Measurements from ENCODE around the gene AZIN2.

AZIN2 gene

DNA sequence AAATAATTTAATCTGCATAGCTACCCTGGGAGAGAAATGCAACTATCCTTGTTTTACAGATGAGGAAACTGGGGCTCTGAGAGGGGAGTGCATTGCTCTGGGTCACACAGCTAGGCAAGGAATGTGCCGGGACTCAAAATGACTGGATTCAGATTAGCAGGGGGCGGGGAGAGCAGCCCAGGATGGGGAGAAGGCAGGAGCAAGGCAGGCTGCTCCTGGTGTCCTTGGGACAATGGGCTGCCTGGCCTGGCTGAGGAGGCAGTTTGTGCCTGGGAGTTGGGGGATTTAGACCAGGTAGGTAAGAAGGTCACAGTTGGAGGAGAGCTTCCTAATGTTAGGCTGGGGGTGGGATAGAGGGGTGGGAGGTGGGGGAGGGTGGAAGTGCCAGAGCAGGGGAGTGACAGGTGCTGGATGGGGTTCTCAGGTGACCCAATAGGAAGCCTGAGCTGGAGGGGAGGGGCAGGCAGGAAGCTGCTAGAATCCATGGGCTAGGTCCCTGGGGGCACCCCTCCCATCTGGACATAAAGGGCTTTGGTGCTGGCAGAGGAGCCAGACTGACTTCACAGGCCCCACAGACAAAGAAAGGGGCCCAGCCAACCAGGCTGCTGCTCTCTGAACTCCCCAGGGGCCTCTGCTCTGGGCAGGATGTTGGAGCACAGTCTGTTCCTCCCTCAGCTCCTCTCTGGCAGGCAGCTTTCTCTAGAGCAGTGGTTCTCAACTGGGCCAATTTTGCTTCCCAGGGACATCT is 71.9 kb downstream of the AZIN2 start:
- peak; percentile 80 for DNase-seq (ENCODE audit: low spot score)

DNA sequence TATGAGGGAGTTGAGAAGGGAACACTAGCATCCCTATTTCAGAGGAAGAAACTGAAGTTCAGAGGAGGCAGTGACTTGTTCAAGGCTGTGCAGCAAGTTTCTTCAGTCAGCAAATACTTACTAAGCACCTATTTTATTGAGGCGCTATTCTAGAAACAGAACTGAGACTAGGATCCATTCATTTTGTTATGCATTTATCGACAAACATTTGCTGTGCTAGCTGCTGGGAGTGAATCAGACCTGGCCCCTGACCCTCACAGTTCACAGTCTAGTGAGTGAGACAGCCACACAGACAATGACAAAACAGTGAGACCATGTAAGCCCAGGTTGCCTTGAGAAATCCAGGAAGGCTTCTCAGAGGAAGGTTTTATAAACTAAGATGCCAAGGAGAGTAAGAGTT is 72.7 kb downstream of the AZIN2 start:
- DNase-seq (ENCODE audit: low spot score): no peak

DNA sequence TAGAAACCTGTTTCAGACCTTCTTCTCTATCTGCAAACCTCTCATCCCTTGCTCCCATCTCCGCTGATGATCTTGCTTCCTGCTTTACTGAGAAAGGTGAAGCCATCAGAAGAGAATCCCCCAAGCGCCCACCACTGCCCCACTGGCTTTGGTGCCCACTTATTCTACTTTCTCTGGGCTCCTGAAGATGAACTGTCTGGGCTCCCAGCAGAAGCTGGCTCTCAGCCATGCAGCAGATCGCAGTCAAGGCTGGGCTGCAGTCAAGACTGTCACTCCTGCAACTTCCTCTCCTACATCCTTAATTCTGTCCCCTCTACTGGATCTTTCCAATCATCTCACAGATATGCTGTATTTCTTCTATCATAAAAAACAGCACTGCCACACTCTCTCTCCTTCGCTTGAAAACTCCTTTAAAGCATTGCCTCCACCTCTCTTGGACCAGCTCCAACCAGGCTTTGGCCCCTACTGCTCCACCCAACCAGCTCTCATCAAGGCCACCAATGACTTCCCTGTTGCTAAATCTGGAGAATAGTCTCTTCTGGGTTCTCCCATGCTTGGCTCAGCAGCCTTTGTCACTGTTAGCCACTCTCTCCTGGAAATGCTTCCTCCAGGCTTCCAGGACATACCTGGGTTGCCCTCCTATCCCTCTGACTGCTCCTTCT is 75.1 kb downstream of the AZIN2 start:
- DNase-seq (ENCODE audit: low spot score): no peak

DNA sequence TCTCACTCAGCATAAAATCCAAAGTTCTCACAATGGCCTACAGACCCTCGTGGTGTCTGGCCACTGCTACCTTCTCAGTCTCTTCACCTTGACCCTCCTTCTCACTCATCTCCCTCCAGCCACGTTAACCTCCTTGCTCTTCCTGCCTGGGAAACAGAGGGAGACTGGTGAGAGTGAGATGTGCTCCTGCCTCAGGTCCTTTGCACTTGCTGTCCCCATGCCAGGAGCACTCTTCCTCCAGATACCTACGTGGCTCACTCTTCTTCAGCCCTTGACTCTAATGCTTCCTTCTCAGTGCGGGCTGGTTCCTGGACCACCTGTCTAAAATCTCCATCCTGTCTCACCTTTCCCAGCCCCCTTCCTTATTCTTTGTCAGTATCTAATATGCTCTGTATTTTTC is 76.2 kb downstream of the AZIN2 start:
- DNase-seq (ENCODE audit: low spot score): no peak

DNA sequence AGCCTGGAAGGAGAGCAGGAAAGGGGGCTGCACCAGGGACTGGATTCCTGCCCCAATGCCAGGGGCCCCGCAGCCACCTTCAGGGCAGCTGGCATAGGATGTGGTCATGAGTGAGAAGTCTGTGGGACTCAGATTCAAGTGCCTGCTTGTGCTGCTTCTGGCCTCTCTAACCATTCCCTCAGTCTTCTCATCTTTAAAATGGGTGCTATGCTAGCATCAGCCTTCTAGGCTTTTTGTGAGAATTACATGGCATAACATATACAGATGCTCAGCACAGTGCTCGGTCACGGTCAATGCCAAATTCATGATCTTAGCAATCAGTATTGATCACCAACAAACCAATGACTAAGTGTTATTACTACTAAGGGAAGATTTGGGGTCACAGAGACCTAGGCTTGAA is 77.4 kb downstream of the AZIN2 start:
- DNase-seq (ENCODE audit: low spot score): no peak

DNA sequence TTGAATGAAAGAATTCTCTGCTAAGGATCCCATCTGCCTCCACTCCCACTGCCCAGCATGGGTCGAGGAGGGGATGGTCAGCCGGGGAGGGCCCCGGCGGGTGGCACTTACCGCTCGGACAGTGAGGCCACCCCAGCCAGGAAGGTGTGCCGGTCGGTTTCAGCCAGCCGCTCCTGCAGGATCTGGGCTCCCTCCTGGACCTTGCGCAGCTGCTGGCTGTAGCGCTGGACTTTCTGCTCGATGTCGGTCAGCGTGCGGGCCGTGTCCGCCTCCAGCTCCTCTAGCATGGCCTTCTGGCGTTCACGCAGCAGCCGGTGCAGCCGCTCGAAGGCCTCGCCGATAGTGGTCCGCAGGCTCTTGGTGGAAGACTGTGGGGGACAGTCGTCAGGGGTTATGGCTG is 78.6 kb downstream of the AZIN2 start:
- no peak for DNase-seq (ENCODE audit: low spot score)

DNA sequence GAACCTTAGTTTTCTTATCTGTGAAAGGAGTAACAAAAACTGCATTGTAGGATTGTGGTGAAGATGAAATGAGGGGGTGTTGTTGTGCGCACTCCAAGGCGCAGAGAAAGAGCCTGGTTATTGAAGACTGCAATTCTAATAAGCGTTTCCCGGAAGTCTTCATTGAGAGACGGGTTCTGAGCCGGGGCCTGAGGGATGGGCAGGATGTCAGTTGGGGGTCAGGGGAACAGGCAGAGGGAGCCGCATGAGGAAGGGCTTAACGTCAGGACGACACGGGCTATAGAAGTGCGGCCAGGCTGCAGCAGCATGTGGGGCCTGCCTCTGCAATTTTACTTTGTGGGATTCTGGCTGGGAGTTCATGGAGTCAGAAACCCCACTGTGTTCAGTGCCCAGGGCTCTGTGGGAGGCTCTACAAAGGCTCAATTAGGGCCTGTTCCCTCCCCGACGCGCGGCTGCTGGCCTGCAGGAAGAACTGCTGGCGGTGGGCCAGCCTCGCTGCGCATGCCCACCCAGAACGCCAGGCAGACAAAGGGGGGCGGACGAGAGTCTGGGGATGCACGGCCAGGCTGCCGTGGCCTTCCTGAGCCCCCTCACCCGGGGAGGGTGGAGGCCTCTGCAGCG is 80.2 kb downstream of the AZIN2 start:
- peak; percentile 90 for DNase-seq (ENCODE audit: low spot score)

DNA sequence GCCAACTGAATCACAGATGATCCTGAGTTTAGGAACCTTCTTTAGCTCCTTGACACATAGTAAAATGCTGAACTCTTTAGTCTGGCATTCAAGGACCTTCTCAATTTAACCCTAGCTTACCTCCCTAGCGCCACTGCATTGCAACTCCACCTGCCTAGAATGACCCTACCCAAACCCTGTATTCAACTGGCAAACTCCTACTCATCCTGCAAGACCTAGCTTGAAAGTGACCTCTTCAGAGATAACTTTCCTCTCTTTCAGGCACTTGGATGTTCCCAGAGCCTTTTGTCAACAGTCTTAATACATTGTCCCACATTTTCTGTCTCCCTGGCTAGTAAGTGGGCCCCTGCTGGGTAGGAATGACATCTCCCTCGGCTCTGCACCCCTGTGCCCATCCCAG is 81.2 kb downstream of the AZIN2 start:
- no peak for DNase-seq (ENCODE audit: low spot score)

DNA sequence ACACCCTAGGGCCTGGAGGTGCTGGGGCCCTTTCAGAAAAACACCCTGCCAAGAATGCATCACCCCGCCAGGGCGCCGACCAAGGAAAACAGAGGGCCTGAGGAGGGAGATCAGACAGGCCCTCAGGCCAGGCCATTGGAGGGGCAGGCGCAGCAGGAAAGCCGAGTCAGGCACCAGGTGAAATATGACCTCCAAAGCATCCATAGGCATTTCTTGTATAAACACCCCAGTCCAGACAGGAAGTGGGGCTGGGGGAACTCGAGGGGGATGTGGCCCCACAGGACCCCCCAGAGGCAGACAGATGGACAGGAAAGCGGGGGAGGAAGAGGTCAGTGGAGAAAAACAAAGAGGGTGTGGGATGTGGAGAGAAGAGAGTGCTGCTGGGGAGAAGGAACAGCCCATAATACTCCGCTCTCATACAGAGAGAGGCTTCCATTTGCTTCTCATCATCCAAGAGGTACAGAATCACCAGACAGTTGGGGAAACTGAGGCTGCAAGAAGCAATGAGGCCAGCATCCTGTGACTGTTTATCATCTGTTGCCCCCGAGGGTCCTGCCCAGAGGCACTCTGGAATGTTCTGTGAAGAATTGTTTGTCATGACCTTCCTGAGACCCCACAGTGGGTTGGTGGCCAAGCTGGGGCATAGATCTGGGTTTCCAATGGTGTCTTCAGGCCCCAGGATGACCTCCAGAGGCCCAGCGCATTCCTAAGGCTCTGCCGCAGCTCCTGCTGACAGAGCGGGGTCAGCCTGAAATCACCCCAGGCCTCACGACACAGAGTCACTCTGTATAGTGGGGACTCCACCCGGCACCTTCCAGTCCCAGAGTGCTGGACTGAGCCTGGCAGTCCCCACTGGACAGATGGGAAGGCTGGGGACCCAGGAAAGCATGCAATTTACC is 82.9 kb downstream of the AZIN2 start:
- no peak for DNase-seq (ENCODE audit: low spot score)

DNA sequence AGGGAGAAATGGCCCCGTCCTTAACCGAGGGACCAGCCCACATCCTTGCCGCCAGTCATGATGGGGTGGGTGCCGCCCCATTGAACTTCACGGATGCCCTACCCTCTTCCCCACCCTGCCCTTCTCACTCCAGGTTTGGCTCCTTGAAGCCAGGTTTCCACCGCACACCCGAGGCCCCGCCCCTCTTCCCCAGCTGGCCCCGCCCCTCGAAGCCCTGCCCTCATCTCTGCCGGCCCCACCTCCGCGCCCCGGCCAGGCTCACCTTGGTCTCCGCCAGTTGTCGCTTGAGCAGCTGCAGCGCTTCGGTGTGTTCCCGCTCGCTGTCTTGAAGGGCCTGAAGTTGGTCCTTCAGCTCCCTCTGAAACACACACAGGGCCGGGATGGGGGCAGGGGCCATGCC is 84.3 kb downstream of the AZIN2 start:
- DNase-seq (ENCODE audit: low spot score): no peak

DNA sequence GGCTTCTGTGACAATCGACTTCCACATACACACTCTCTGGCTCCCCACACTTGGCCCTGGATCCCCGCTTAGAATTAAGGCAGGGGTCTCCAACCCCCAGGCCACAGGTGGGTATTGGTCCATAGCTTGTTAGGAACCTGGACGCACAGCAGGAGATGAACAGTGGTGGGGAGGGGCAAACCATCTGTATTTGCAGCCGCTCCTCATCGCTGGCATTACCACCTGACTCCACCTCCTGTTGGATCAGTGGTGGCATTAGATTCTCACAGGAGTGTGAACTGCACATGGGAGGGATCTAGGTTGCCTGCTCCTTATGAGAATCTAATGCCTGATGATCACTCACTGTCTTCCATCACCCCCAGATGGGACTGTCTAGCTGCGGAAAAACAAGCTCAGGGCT is 84.9 kb downstream of the AZIN2 start:
- no peak for DNase-seq (ENCODE audit: low spot score)

DNA sequence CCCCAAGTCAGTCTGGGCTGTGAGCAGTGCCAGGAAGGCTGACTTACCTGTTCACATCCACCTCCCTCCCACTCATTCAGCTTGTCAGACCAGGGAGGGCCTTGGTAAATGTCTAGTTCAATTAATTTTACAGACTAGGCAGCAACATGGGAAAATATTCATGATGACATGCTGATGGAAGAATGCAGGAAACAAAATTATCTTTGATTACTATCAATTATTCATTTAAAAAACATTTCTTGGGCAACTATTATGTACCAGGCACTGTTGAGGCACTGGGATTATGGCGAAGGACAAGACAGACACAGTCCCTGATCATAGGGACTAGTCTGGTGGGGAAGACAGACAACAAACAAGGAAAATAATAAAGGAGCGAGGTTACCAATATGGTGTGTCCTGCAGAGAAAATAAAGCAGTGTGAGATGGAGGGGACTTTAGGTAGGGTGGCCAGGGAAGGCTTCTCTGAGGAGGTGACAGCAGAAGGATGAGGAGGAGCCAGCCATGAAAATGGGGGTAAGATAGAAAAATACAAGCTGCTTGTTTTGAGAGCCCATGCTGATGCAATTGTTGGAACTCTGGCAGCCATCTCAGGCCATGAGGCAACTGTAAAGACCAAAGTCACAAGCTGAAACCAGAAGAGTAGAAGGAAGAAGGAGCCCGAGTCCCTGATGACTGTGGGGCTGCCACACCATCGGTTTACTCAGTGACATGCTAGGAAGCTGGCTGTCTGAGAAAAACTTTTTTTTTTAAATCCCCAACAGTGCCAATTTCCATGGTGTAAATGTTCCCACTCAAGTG is 86.9 kb downstream of the AZIN2 start:
- DNase-seq (ENCODE audit: low spot score): no peak

DNA sequence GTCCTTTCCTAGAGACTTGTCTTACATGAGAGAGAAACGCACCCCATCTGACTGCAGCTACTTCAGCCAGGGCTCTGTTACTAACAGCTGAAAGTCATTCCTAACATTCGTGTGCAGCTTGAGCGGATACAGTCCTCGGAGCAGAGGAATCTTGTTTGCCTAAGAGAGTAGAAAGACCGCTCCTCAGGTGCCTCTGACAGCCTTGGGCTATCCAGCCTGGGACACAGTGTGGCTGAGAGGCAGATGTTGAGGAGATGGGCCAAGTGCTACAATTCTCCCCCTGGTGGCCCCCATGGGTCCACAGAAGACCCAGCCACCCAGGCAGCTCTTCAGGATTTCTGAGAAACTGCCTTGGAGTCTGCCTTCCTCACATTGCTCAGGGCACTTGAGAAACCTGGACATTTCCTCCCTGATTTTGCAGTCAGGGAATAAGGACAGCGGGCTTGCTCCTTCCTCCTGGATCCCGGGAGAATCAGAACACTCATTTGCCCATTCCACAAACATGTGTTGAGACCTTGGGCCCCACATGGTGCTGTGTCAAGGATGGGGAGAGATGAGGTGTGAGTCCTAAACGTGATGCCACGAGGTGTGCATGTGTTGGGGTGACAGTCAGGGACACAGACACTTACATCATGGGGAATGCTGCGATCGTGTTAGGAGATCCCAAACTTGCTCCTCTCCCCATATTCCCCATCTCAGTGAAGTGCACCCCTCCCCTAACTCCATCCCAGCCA is 87.8 kb downstream of the AZIN2 start:
- DNase-seq (ENCODE audit: low spot score): no peak

DNA sequence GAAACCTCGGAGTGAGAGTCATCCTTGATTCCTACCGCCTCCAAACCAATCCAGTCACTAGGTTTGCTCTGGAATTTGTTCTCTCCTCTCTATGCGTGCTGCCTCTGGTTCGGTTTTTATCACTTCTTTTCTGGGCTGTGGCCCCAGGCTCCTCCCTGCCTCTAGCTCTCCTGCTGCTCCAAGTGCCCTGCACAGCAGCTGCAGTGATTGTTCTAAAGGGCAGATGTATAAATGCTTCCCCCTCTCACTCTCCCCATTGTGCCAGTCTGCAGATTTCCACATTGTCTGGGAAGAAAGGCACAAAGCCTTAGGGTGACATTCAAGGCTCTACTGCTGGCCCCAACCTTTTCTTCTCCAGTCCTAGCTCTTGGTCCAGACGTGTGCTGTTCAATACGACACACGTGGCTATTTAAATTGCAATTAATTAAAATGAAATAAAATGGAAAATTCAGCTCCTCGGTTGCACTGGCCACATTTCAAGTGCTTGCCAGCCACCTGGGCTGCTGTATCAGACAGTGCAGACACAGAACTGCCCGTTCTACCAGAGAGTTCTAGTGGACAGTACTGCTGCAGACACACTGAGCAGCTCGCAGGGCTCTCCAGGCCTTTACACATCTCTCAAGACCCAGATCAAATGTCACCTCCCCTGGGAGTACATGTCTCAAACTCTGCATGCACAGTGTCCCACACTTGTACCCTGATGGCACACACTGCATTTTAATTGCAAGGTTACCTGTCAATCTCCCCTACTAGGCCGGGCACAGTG is 88.5 kb downstream of the AZIN2 start:
- peak; percentile 79 for DNase-seq (ENCODE audit: low spot score)
